ENCODE measurements around the gene RNF182. TPM values are rescaled to one million over a fixed set of nuclear protein-coding genes. Genes with fewer than 3 reads are reported as not detected.

Gene RNF182
- total RNA-seq, 1 experiment from 2014 or later, result 3.7 TPM

DNA sequence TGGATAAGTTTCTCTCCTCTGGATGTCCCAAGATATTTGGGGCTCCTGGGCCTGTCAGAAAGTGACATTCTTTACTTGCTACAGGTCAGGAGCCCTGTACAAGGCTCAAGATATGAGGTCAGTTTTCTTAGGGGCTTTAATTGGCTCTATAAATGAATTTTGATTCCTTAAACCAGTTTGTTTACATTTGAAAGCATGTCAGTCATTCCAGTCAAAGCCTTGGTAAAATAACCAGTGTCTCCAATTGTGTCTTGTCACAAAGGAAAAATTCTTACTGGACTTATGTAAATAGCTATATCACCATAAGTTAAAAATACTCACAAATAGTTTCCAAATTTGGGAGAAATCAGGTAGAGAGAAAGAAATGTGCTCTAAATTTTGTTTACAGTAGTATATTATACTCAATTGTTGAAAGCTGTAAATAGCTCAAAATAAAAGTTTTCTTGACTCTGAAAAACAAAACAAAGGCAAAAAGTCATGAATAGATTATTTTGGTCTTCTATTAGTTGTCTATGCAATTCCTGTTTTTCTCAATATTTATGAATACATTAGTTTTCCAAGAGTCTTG is 22.9 kb downstream of the RNF182 start:
- no peak for DNase-seq
- H4K8ac ChIP-seq (replicated peaks; ENCODE audit: insufficient read length, low read depth, low read length), result no peak overlapping the region
- no peak overlapping the region for H3K4me2 ChIP-seq (ENCODE audit: insufficient read depth, insufficient read length, low read length)
- peaks cover 12% of the 10 kb centered on the region for H3K9me3 ChIP-seq (ENCODE audit: control insufficient read depth, low read depth, low read length)
- no peaks in the 10 kb centered on the region for H4K20me1 ChIP-seq (ENCODE audit: control insufficient read depth, insufficient read depth, insufficient read length)
- H3K27me3 Mint-ChIP-seq (ENCODE audit: low read depth), result peaks cover 1% of the 10 kb centered on the region
- no peak overlapping the region for H3K14ac ChIP-seq (ENCODE audit: insufficient read depth, low read length)
- no peak overlapping the region for H3K9ac ChIP-seq (ENCODE audit: extremely low read depth, insufficient read length, low read length)
- no peak overlapping the region for H3K18ac ChIP-seq (ENCODE audit: insufficient read length, low read depth, low read length)
- no peak overlapping the region for H3T11ph ChIP-seq (ENCODE audit: low read length)
- TF ChIP-seq, protein P1, sequence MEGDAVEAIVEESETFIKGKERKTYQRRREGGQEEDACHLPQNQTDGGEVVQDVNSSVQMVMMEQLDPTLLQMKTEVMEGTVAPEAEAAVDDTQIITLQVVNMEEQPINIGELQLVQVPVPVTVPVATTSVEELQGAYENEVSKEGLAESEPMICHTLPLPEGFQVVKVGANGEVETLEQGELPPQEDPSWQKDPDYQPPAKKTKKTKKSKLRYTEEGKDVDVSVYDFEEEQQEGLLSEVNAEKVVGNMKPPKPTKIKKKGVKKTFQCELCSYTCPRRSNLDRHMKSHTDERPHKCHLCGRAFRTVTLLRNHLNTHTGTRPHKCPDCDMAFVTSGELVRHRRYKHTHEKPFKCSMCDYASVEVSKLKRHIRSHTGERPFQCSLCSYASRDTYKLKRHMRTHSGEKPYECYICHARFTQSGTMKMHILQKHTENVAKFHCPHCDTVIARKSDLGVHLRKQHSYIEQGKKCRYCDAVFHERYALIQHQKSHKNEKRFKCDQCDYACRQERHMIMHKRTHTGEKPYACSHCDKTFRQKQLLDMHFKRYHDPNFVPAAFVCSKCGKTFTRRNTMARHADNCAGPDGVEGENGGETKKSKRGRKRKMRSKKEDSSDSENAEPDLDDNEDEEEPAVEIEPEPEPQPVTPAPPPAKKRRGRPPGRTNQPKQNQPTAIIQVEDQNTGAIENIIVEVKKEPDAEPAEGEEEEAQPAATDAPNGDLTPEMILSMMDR (conservative IDR thresholded peaks at IDR 0.05), result no peak
- H3K36me3 Mint-ChIP-seq (ENCODE audit: insufficient read depth in 1 of 3, low read depth in 3 of 3), result peaks cover 38 to 58% (median 44%) of the 10 kb centered on the region in 3 experiments
- no peak overlapping the region for H3K56ac ChIP-seq (ENCODE audit: insufficient read length, low read depth, low read length)
- peaks cover 11 to 15% of the 10 kb centered on the region in 2 experiments for H3K4me1 Mint-ChIP-seq
- H2BK5ac ChIP-seq (ENCODE audit: insufficient read length, low read length), result no peak overlapping the region
- no peak overlapping the region for H4K5ac ChIP-seq (ENCODE audit: insufficient read length, low read depth, low read length)
- no peak overlapping the region for H3K4me3 Mint-ChIP-seq
- no peak overlapping the region for H2AK5ac ChIP-seq (ENCODE audit: insufficient read length, low read length)
- H3K27me3 ChIP-seq (ENCODE audit: insufficient read depth, low read length), result no peaks in the 10 kb centered on the region
- no peak overlapping the region for H2BK12ac ChIP-seq (ENCODE audit: insufficient read length, low read depth, low read length)
- peaks cover 50 to 68% of the 10 kb centered on the region in 2 experiments for H3K9me3 Mint-ChIP-seq
- H2BK20ac ChIP-seq (ENCODE audit: low read depth, low read length, poor library complexity, severe bottlenecking), result no peak overlapping the region
- H2BK120ac ChIP-seq (ENCODE audit: low read depth, low read length, poor library complexity, severe bottlenecking), result no peak overlapping the region
- H2AFZ ChIP-seq (ENCODE audit: low read length), result no peak overlapping the region
- no peak overlapping the region for H3K27ac Mint-ChIP-seq
- H3K79me2 ChIP-seq (ENCODE audit: insufficient read depth, low read length), result no peaks in the 10 kb centered on the region
- no peaks in the 10 kb centered on the region for H3K79me1 ChIP-seq (ENCODE audit: insufficient read depth, low read depth, low read length, poor library complexity, severe bottlenecking)
- no peaks in the 10 kb centered on the region for H3K23me2 ChIP-seq (ENCODE audit: insufficient read length, low read depth, low read length, poor library complexity, severe bottlenecking)
- H3K4ac ChIP-seq (ENCODE audit: low read depth, low read length), result no peak overlapping the region
- H3K23ac ChIP-seq (ENCODE audit: insufficient read length, low read depth, low read length), result no peak overlapping the region
- no peak overlapping the region for H4K91ac ChIP-seq (ENCODE audit: insufficient read length, low read depth, low read length)
- H3K27ac ChIP-seq (ENCODE audit: insufficient read length, low read depth, low read length), result no peak overlapping the region
- no peaks in the 10 kb centered on the region; the same call in 1 of the 2 replicates for H3K4me1 ChIP-seq (ENCODE audit: insufficient read depth, low read length)
- H2BK15ac ChIP-seq (ENCODE audit: low read depth, low read length), result no peak overlapping the region
